SH-SY5Y (cell line): ENCODE results near the gene VARS2.

Source experiments
- GATA2 ChIP-seq: IDR thresholded peaks from 2 replicates; pipeline ENCODE4 v1.6.1; 2011; ENCODE audit warnings: mild to moderate bottlenecking, low read depth, low read length
- GATA3 ChIP-seq: IDR thresholded peaks from 2 replicates; pipeline ENCODE4 v1.6.1; 2011; ENCODE audit warnings: low read depth, mild to moderate bottlenecking, low read length, moderate library complexity

- TF ChIP-seq GATA2, result no peak
- TF ChIP-seq GATA3, result no peak
Measured at GRCh38 chr6:30931969-30932645, 18.1 kb downstream of the VARS2 start, which contains the start of gene SFTA2.
